T1000 (cell line): ENCODE measurements around the gene ACER3.
"Not testable (repeated sequence)": the region's sequence is repeated elsewhere in the genome, so short reads cannot be mapped to it uniquely, and the experiment has no call there.

Source experiments
- DNase-seq: peaks from one replicate; lab custom pipeline; 2025; ENCODE audit warnings: mixed read lengths; lab: John Stamatoyannopoulos, UW

ACER3 gene

GRCh38 chr11:76872959-76873827 lies 12.5 kb downstream of the ACER3 start:
- no peak for DNase-seq

- DNase-seq, result no peak
Observed at GRCh38 chr11:76878014-76878413, 17.3 kb downstream of the ACER3 start.

- no peak for DNase-seq
Observed at GRCh38 chr11:76880314-76880713, 19.6 kb downstream of the ACER3 start.

- no peak for DNase-seq
Observed at GRCh38 chr11:76880956-76881355, 20.2 kb downstream of the ACER3 start.

GRCh38 chr11:76885390-76886097 lies 24.8 kb downstream of the ACER3 start:
- peak; percentile 20 for DNase-seq

- no peak for DNase-seq
Observed at GRCh38 chr11:76888989-76889388, 28.3 kb downstream of the ACER3 start.

- DNase-seq, result no peak
Observed at GRCh38 chr11:76889411-76889975, 28.8 kb downstream of the ACER3 start.

- DNase-seq, result no peak
Observed at GRCh38 chr11:76890329-76890728, 29.6 kb downstream of the ACER3 start.

- no peak for DNase-seq
Observed at GRCh38 chr11:76891285-76891684, 30.6 kb downstream of the ACER3 start.

GRCh38 chr11:76891793-76892192 lies 31.1 kb downstream of the ACER3 start:
- DNase-seq, result no peak

GRCh38 chr11:76892306-76892705 lies 31.6 kb downstream of the ACER3 start:
- DNase-seq, result no peak

- DNase-seq, result no peak
Observed at GRCh38 chr11:76897233-76897632, 36.5 kb downstream of the ACER3 start.

- DNase-seq, result no peak
Observed at GRCh38 chr11:76901144-76901543, 40.4 kb downstream of the ACER3 start.

- not testable (repeated sequence) for DNase-seq
Observed at GRCh38 chr11:76901622-76902021, 40.9 kb downstream of the ACER3 start.

GRCh38 chr11:76902121-76903014 lies 41.6 kb downstream of the ACER3 start:
- DNase-seq, result no peak

- no peak for DNase-seq
Observed at GRCh38 chr11:76903325-76903724, 42.6 kb downstream of the ACER3 start.

GRCh38 chr11:76910620-76911414 lies 50.1 kb downstream of the ACER3 start:
- DNase-seq, result no peak

- DNase-seq, result no peak
Observed at GRCh38 chr11:76911415-76911808, 50.7 kb downstream of the ACER3 start.

- no peak for DNase-seq
Observed at GRCh38 chr11:76916712-76917111, 56.0 kb downstream of the ACER3 start.

- DNase-seq, result no peak
Observed at GRCh38 chr11:76918941-76919386, 58.2 kb downstream of the ACER3 start.

- DNase-seq, result no peak
Observed at GRCh38 chr11:76919467-76919866, 58.7 kb downstream of the ACER3 start.
